Breast epithelium (tissue), 3 donors: Measurements from ENCODE around the gene STK4.

Source experiments
- POLR2AphosphoS5 ChIP-seq, 3 donors: sonication (generic); formaldehyde crosslinking; IDR thresholded peaks; one replicate each; pipeline ENCODE4 v1.6.1; 2017; ENCODE audit warnings: antibody characterized with exemption in 3 of 3
- TF ChIP-seq, protein P1 (sequence below), 3 donors: fragments of 450-650 bp; IDR thresholded peaks; one replicate each; pipeline ENCODE4 v1.5.1; 2016 to 2017; ENCODE audit warnings: antibody characterized with exemption in 3 of 3, mild to moderate bottlenecking in 3 of 3, moderate library complexity in 3 of 3

DNA sequence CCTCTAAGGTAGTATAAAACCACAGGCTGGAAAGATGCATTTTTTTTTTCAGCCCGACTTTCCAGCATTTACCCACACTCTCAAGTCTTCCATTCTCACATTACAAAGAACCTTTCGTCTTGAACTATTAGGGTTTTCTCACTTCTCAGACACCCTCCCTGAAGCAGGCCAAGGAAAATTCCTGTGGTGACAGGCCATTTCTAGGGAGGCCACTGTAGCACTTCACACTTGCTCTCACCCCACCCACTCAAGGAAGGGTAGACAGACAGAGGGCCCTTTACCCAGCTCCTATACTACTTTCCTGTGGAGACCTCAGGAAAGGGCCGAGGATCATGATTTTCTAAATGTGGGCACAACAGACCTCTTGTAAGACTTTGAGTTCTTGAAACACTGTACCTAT, 106.9 kb downstream of the STK4 start:
- TF ChIP-seq, protein P1, sequence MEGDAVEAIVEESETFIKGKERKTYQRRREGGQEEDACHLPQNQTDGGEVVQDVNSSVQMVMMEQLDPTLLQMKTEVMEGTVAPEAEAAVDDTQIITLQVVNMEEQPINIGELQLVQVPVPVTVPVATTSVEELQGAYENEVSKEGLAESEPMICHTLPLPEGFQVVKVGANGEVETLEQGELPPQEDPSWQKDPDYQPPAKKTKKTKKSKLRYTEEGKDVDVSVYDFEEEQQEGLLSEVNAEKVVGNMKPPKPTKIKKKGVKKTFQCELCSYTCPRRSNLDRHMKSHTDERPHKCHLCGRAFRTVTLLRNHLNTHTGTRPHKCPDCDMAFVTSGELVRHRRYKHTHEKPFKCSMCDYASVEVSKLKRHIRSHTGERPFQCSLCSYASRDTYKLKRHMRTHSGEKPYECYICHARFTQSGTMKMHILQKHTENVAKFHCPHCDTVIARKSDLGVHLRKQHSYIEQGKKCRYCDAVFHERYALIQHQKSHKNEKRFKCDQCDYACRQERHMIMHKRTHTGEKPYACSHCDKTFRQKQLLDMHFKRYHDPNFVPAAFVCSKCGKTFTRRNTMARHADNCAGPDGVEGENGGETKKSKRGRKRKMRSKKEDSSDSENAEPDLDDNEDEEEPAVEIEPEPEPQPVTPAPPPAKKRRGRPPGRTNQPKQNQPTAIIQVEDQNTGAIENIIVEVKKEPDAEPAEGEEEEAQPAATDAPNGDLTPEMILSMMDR (IDR thresholded peaks at IDR 0.05): no peak
- no peak for TF ChIP-seq POLR2AphosphoS5 (IDR thresholded peaks at IDR 0.05)
